ENCODE data around the gene ACADVL. TPM values are rescaled to one million over a fixed set of nuclear protein-coding genes. Genes with fewer than 3 reads are reported as not detected.
A peak's percentile ranks its signal among the peaks of the same experiment; 100 is the strongest.

Gene ACADVL
- total and polyA plus RNA-seq, 4 donors = 159 to 1,724 (median 436) TPM

DNA sequence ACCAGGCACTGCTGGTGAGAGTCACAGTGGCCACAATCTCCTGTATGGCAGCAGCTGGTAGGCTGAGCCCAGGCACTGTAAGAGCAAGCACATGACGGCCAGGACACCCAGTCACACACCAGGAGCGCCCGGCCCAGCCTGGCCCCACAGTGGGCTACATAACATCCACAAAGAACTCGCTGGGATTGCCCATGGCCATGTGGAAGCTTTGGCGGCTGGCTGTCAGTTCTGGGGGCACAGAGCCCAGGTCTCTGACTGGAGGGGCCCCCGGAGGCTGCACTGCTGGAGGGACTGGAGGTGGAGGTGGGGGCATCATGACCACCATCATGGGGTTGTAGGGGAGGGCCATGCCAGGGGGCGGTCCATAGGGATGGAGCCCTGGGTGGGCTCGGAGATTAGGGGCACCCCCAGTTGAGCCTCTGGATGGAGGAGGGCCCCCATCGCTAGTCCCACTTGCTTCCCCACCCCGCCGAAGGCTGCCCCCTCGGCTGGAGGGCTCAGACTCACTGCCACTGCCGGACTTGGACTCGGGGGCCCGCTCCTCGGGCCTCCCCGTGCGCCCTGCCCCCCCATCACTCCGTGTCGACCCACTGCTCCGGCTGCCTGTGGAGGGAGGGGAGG is 6.1 kb downstream of the ACADVL start:
- WGBS, 2 donors = 71 to 72% methylated on average over 16 to 21 of the region's 21 CpGs
- no peak overlapping the region for H3K27ac ChIP-seq (ENCODE audit: low read depth in 1 of 2, low read length in 2 of 2)
- no peaks in the 10 kb centered on the region for H3K4me1 ChIP-seq (ENCODE audit: control insufficient read depth in 1 of 2, insufficient read depth in 2 of 2, low read length in 2 of 2)
- no peaks in the 10 kb centered on the region for H3K9me3 ChIP-seq (ENCODE audit: control insufficient read depth, low read length)
- DNase-seq (no peak), ATAC-seq (ENCODE audit: low FRiP score) (no peak)
- H3K36me3 ChIP-seq (ENCODE audit: control insufficient read depth in 1 of 2, insufficient read depth in 2 of 2, low read length in 1 of 2) = peaks cover 4 to 6% of the 10 kb centered on the region in 2 donors
- intact Hi-C loops (cut with DNase I) = no loop called here
- H3K4me3 ChIP-seq (ENCODE audit: low read length in 2 of 2) = no peak overlapping the region
- no peaks in the 10 kb centered on the region for H3K27me3 ChIP-seq (ENCODE audit: control insufficient read depth in 1 of 2, insufficient read depth in 2 of 2, low read length in 1 of 2)

DNA sequence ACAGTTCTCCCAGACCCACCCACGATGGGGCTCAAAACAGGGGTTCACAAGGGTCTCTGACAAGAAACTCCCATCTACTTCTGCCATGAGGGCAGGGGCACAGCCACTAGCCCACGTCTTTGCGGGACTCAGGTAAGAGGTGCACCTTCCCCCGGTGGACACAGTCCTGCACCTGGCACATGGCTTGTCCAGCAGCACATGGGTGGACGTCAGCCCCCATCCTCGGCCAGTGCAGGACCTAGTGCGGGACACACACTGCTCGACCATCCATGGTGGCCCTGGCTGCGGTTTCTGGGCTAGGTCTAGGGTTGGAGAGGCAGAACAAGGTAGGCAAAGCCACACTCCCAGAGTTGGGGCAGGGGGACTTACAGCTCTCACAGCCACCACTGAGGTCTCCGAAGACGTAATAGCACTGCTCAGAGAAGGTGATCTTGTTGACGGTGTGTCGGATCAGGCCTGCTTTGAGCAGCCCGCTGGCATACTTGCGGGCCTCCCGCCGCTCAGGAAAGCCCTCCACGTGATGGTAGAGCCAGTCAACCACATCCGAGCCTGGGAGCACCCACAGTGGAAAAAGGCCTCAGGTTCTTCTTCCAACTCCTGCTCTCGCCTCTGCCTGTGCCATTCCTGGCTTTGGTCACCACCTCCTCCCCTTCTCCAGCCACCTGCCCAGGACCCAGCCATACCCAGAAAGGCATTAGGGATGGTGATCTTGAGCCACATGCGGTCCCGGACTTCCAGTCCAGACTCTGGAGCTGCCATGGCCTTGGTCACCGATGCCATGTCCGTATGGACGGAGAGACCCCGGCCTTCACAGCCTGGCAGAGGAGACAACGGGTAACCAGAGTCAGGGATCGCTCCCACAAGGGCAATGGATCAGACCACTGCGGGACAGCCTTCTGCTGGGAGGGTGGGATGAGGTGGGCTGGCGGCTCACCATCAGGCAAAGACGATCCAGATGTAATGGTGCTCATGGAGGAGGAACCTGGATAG is 7.3 kb downstream of the ACADVL start:
- H3K36me3 ChIP-seq (ENCODE audit: control insufficient read depth in 1 of 2, insufficient read depth in 2 of 2, low read length in 1 of 2) = peaks cover 4 to 6% of the 10 kb centered on the region in 2 donors
- no peak overlapping the region for H3K4me3 ChIP-seq (ENCODE audit: low read length in 2 of 2)
- no peaks in the 10 kb centered on the region for H3K9me3 ChIP-seq (ENCODE audit: control insufficient read depth, low read length)
- 88 to 89% methylated on average over 31 of the region's 31 CpGs for WGBS, 2 donors
- DNase-seq (no peak), ATAC-seq (ENCODE audit: low FRiP score) (no peak)
- intact Hi-C loops (cut with DNase I) = no loop called here
- no peaks in the 10 kb centered on the region for H3K4me1 ChIP-seq (ENCODE audit: control insufficient read depth in 1 of 2, insufficient read depth in 2 of 2, low read length in 2 of 2)
- no peaks in the 10 kb centered on the region for H3K27me3 ChIP-seq (ENCODE audit: control insufficient read depth in 1 of 2, insufficient read depth in 2 of 2, low read length in 1 of 2)
- H3K27ac ChIP-seq (ENCODE audit: low read depth in 1 of 2, low read length in 2 of 2) = no peak overlapping the region

DNA sequence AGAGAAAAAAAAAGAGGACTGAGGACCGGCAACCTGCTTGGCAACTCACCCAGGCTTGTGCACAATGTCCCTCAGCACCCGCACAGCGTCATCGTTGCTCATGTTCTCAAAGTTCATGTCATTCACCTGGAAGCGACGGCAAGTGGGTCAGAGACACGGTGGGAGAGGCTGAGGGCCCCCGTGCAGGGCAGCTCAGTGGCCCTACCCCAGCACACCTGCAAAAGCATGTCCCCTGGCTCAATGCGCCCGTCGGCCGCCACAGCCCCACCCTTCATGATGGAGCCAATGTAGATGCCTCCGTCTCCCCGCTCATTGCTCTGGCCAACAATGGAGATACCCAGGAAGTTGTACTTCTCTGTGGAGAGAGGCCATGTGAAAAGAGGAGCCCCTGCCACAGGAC is 9.2 kb downstream of the ACADVL start:
- intact Hi-C loops (cut with DNase I) = no loop called here
- WGBS, 2 donors = 88 to 90% methylated on average over 14 of the region's 14 CpGs
- DNase-seq = no peak
- Histone ChIP-seq H3K4me1 (ENCODE audit: control insufficient read depth in 1 of 2, insufficient read depth in 2 of 2, low read length in 2 of 2) (no peaks in the 10 kb centered on the region), H3K27ac (ENCODE audit: low read depth in 1 of 2, low read length in 2 of 2) (no peak overlapping the region), H3K4me3 (ENCODE audit: low read length in 2 of 2) (no peak overlapping the region), H3K9me3 (ENCODE audit: control insufficient read depth, low read length) (no peaks in the 10 kb centered on the region), H3K36me3 (ENCODE audit: control insufficient read depth in 1 of 2, insufficient read depth in 2 of 2, low read length in 1 of 2) (peaks cover 3 to 4% of the 10 kb centered on the region in 2 donors), H3K27me3 (ENCODE audit: control insufficient read depth in 1 of 2, insufficient read depth in 2 of 2, low read length in 1 of 2) (no peaks in the 10 kb centered on the region)
- ATAC-seq (ENCODE audit: low FRiP score) = no peak

DNA sequence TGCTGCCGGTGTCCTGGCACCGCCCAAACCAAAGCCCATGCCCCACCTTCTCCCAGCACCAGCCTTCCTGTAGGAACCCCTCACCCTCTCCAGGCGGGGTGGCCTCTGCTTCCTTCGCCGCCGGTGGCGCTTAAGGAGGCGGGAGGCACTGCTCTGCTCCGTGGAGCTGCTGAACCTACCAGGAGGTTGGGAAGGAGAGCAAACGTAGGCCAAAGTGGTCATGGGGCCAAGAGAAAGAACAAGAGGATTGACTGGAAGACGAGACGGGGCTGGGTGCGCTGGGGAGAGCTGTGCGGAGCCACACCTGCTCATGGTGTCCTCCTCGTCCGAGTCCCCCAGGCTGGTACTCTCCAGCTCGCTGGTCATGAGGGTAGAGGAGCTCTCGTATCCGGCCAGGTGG is 9.8 kb downstream of the ACADVL start:
- DNase-seq (no peak), ATAC-seq (ENCODE audit: low FRiP score) (no peak)
- no peak overlapping the region for H3K4me3 ChIP-seq (ENCODE audit: low read length in 2 of 2)
- no peaks in the 10 kb centered on the region for H3K27me3 ChIP-seq (ENCODE audit: control insufficient read depth in 1 of 2, insufficient read depth in 2 of 2, low read length in 1 of 2)
- H3K9me3 ChIP-seq (ENCODE audit: control insufficient read depth, low read length) = no peaks in the 10 kb centered on the region
- no peaks in the 10 kb centered on the region for H3K4me1 ChIP-seq (ENCODE audit: control insufficient read depth in 1 of 2, insufficient read depth in 2 of 2, low read length in 2 of 2)
- intact Hi-C loops (cut with DNase I) = no loop called here
- no peak overlapping the region for H3K27ac ChIP-seq (ENCODE audit: low read depth in 1 of 2, low read length in 2 of 2)
- peaks cover 0 to 4% of the 10 kb centered on the region in 2 donors for H3K36me3 ChIP-seq (ENCODE audit: control insufficient read depth in 1 of 2, insufficient read depth in 2 of 2, low read length in 1 of 2)
- 94 to 96% methylated on average over 19 of the region's 19 CpGs for WGBS, 2 donors

DNA sequence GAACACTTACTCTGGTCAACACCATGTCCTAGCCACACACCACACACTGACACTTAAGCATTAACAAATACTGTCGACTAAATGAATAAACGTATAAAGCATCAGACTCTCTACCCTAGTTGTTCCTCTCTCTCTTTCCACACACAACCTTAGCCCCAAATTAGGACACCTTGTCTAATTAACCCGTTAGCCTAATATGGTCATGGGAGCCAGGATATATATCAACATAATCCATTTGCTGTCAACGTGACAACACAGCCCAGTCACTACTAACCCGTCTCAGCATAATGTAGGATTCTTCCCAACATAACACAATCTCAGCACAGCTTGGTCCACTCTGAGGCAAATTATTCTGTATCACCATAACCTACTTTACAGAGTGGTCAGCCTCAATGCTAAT is 12.4 kb downstream of the ACADVL start:
- H3K27me3 ChIP-seq (ENCODE audit: control insufficient read depth in 1 of 2, insufficient read depth in 2 of 2, low read length in 1 of 2) = no peaks in the 10 kb centered on the region
- no peak for ATAC-seq (ENCODE audit: low FRiP score)
- peaks cover 0 to 4% of the 10 kb centered on the region in 2 donors for H3K36me3 ChIP-seq (ENCODE audit: control insufficient read depth in 1 of 2, insufficient read depth in 2 of 2, low read length in 1 of 2)
- 77 to 78% methylated on average over 5 of the region's 5 CpGs for WGBS, 2 donors
- no peak overlapping the region for H3K4me3 ChIP-seq (ENCODE audit: low read length in 2 of 2)
- no peaks in the 10 kb centered on the region for H3K9me3 ChIP-seq (ENCODE audit: control insufficient read depth, low read length)
- H3K4me1 ChIP-seq (ENCODE audit: control insufficient read depth in 1 of 2, insufficient read depth in 2 of 2, low read length in 2 of 2) = no peaks in the 10 kb centered on the region
- H3K27ac ChIP-seq (ENCODE audit: low read depth in 1 of 2, low read length in 2 of 2) = no peak overlapping the region
- intact Hi-C loops (cut with DNase I) = no loop called here
- no peak for DNase-seq

DNA sequence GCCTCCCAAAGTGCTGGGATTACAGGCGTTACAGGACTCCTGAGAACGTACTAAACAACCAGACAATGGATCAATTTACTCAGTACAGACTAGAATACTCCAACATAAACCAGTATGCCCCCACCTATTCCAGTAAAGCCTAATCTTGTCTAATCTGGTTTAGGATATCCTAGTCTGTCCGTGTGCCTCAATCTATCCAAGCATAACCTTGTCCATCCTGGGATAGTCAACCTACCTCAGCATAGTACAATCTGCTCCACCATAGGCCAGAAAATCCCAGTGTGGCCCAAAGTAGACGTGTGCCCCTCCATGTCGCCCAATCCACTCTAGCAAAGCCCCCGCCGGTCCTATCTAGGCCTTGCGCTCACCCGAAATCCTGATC is 14.0 kb downstream of the ACADVL start:
- intact Hi-C loops (cut with DNase I) = no loop called here
- Histone ChIP-seq H3K36me3 (ENCODE audit: control insufficient read depth in 1 of 2, insufficient read depth in 2 of 2, low read length in 1 of 2) (peaks cover 0 to 4% of the 10 kb centered on the region in 2 donors), H3K4me1 (ENCODE audit: control insufficient read depth in 1 of 2, insufficient read depth in 2 of 2, low read length in 2 of 2) (no peaks in the 10 kb centered on the region), H3K27ac (ENCODE audit: low read depth in 1 of 2, low read length in 2 of 2) (no peak overlapping the region), H3K4me3 (ENCODE audit: low read length in 2 of 2) (peak overlapping the region; percentile 43 to 79), H3K9me3 (ENCODE audit: control insufficient read depth, low read length) (no peaks in the 10 kb centered on the region), H3K27me3 (ENCODE audit: control insufficient read depth in 1 of 2, insufficient read depth in 2 of 2, low read length in 1 of 2) (no peaks in the 10 kb centered on the region)
- no peak for DNase-seq
- 1% methylated on average over 9 of the region's 9 CpGs for WGBS, 2 donors
- peak; percentile 11 for ATAC-seq (ENCODE audit: low FRiP score)

DNA sequence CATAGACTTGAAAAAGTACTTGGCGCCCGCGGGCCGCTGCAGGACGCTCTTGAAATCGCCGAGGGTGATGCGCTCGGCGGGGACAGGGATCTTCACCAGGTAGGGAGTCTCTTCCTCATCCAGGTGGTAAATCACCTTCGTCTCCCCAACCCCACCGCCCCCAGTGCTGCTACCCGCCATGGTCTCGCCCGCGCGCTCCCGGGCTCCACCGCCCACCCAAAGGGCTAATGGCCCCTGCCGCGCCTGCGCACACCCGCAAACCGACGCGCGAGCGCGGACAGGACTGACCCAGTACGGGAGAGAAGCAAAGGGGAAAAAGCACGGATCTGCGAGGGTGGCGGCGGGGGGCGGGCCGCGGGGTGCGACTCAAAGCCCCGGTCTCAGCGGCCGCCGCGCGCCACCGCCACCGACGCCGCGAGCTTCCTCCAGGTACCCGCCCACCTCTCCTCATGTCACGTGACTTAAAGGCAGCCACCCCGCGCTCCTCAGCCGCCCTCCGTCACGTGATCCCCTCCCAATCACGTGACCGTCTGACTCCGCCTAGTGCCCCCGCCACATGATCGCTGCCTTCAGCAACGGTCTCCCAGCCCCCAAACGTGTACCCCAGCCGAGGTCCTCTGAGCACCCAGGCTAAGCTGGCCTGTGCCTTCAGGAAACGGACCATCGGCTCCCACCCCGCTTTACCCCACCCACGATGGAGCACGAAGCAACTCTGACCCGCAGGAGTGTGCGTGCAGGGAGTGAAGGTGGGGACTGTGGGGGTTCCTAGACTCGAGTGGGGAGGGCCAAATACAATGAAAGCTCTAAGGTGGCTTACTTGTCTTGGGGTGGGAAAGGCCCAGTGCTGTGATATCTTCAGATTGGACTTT is 14.6 kb downstream of the ACADVL start, which contains the start of gene DVL2:
DVL2 (minus strand) TSS at position 435 of the 869 bp plus-strand sequence; CDS start at position 180, 255 bp downstream.
- DNase-seq = peak; percentile 97 to 98
- no peaks in the 10 kb centered on the region for H3K9me3 ChIP-seq (ENCODE audit: control insufficient read depth, low read length)
- peak within 1 kb of the TSS; percentile 43 to 79 for H3K4me3 ChIP-seq (ENCODE audit: low read length in 2 of 2)
- intact Hi-C loops (cut with DNase I) = no loop called here
- peak; percentile 85 for ATAC-seq (ENCODE audit: low FRiP score)
- H3K27ac ChIP-seq (ENCODE audit: low read depth in 1 of 2, low read length in 2 of 2) = peak within 1 kb of the TSS in 1 of 2 donors; percentile 11
- H3K4me1 ChIP-seq (ENCODE audit: control insufficient read depth in 1 of 2, insufficient read depth in 2 of 2, low read length in 2 of 2) = no peaks in the 10 kb centered on the region
- no peaks in the 10 kb centered on the region for H3K27me3 ChIP-seq (ENCODE audit: control insufficient read depth in 1 of 2, insufficient read depth in 2 of 2, low read length in 1 of 2)
- H3K36me3 ChIP-seq (ENCODE audit: control insufficient read depth in 1 of 2, insufficient read depth in 2 of 2, low read length in 1 of 2) = peaks cover 0 to 4% of the 10 kb centered on the region in 2 donors
- WGBS, 2 donors = 0 to 1% methylated on average over 61 to 72 of the region's 72 CpGs
